GM12875 (cell line): ENCODE data around the gene FREM1.

Experiments used
- H3K4me3 ChIP-seq: one replicate; pipeline ENCODE4 v1.5.1; 2011; ENCODE audit warnings: low read depth, low read length, control low read depth
- TF ChIP-seq, protein P1 (sequence below): IDR thresholded peaks from 2 replicates; pipeline ENCODE4 v1.5.1; 2011; ENCODE audit warnings: low read depth, mild to moderate bottlenecking, control low read depth, inconsistent platforms, low read length, moderate library complexity, borderline replicate concordance; ENCODE audit not compliant: insufficient read depth

Gene FREM1, protein sequence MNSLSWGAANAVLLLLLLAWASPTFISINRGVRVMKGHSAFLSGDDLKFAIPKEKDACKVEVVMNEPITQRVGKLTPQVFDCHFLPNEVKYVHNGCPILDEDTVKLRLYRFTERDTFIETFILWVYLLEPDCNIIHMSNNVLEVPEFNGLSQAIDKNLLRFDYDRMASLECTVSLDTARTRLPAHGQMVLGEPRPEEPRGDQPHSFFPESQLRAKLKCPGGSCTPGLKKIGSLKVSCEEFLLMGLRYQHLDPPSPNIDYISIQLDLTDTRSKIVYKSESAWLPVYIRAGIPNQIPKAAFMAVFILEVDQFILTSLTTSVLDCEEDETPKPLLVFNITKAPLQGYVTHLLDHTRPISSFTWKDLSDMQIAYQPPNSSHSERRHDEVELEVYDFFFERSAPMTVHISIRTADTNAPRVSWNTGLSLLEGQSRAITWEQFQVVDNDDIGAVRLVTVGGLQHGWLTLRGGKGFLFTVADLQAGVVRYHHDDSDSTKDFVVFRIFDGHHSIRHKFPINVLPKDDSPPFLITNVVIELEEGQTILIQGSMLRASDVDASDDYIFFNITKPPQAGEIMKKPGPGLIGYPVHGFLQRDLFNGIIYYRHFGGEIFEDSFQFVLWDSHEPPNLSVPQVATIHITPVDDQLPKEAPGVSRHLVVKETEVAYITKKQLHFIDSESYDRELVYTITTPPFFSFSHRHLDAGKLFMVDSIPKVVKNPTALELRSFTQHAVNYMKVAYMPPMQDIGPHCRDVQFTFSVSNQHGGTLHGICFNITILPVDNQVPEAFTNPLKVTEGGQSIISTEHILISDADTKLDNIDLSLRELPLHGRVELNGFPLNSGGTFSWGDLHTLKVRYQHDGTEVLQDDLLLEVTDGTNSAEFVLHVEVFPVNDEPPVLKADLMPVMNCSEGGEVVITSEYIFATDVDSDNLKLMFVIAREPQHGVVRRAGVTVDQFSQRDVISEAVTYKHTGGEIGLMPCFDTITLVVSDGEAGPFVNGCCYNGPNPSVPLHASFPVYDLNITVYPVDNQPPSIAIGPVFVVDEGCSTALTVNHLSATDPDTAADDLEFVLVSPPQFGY (N-terminal part only)

DNA sequence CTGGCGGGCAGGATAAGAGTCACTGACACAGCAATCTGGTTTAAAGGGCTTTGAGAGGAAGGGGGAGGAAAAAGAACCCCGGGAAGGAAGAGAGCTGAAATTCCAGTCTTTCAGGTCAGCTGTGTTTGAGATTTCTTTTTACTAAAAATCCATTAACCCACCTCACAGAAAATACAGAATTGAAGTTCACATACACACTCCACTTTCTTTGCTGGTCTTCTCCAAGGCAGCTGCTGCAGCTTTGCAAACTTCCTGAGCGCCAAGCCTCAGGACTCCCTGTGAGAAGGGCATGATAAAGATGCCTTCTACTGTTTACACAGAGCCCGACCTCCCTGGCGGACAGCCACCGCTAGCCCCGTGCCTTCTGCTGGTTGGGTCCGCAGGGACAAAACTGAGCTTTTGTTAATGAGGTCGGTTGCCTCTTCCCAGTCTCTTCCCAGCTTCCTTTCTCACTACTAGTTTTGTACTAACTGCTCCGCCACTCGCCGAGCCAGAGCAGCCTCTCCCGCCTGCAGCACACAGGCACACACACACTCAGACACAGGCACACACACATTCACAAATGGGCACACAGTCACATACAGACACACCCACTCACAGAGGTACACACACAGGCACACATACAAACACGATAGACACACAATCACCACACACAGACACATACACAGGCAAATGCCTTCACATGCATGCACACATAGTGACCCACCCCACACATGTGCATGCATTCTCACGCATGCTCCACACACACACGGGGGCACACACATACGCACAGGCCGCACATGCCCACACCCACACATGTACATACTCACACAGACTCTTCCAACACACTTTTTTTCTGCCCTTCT lies at the start of gene FREM1:
Gene FREM1 (minus strand): TSS at position 468 of the 845 bp plus-strand sequence. CDS start 41,451 bp downstream, outside the sequence.
- TF ChIP-seq, protein P1, sequence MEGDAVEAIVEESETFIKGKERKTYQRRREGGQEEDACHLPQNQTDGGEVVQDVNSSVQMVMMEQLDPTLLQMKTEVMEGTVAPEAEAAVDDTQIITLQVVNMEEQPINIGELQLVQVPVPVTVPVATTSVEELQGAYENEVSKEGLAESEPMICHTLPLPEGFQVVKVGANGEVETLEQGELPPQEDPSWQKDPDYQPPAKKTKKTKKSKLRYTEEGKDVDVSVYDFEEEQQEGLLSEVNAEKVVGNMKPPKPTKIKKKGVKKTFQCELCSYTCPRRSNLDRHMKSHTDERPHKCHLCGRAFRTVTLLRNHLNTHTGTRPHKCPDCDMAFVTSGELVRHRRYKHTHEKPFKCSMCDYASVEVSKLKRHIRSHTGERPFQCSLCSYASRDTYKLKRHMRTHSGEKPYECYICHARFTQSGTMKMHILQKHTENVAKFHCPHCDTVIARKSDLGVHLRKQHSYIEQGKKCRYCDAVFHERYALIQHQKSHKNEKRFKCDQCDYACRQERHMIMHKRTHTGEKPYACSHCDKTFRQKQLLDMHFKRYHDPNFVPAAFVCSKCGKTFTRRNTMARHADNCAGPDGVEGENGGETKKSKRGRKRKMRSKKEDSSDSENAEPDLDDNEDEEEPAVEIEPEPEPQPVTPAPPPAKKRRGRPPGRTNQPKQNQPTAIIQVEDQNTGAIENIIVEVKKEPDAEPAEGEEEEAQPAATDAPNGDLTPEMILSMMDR: no peak
- H3K4me3 ChIP-seq: no peak within 1 kb of the TSS

- TF ChIP-seq, protein P1: no peak
Measured at GRCh38 chr9:14958989-14959388, 48.8 kb upstream of the FREM1 start.

DNA sequence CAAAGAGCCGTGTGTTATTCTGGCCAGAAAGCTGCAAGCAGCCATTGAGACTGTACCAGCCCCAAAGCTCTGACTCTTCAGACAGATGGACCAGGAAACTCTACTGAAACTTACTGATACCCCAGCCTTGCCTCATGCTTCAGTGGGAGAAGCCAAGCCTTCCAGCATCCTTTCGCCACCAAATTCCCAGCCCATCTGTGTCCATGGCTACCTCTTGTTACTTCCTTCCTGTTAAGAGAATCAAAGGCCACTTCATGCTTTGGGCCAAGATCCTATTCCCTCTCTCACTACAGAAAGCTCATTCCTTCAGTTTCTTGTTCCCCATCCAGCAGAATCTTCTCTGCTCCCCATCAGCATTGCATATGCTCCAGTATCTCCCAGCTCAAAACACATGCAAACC lies 46.9 kb upstream of the FREM1 start:
- H3K4me3 ChIP-seq: no peak overlapping the region
- TF ChIP-seq, protein P1: no peak

More at GRCh38 chr9:14958989-14959388, 48.8 kb upstream of the FREM1 start:
- no peak overlapping the region for H3K4me3 ChIP-seq

- TF ChIP-seq, protein P1: no peak
- no peak overlapping the region for H3K4me3 ChIP-seq
Measured at GRCh38 chr9:14956208-14956607, 46.0 kb upstream of the FREM1 start.

DNA sequence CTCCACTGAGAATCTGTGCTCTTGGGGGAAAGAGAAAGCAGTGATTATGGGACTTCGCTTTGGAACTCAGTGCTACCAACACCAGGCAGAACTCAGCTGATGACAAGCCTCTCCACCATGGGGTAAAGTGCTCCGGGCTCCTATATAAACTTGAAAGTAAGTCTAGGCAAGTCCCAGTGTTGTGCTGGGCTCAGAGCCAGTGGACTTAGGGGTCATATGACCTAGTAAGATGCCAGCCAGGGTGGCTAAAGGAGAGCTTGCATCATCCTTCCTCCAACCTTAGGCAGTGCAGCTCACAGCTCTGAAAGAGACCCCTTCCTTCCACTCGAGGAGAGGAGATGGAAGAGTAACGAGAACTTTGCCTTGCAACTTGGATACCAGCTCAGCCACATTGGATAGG lies 35.1 kb upstream of the FREM1 start:
- no peak overlapping the region for H3K4me3 ChIP-seq
- TF ChIP-seq, protein P1: no peak
